SJCRH30 (cell line): ENCODE results near the gene MBD3. TPM values are rescaled to one million over a fixed set of nuclear protein-coding genes. Genes with fewer than 3 reads are reported as not detected.

Experiments used
- DNase-seq, 2 experiments: peaks; one replicate each; pipeline ENCODE4 v3.0.0-alpha.2; 2015 to 2020
- H3K27ac ChIP-seq: fragments of 250-450 bp; sonication (Bioruptor Pico); 2 replicates; pipeline ENCODE4 v1.5.1; 2020; ENCODE audit warnings: mild to moderate bottlenecking, moderate library complexity
- H3K27me3 ChIP-seq: fragments of 250-450 bp; sonication (Bioruptor Pico); 2 replicates; pipeline ENCODE4 v1.5.1; 2020; ENCODE audit warnings: mild to moderate bottlenecking, moderate library complexity
- H3K36me3 ChIP-seq: fragments of 250-450 bp; sonication (Bioruptor Pico); 2 replicates; pipeline ENCODE4 v1.5.1; 2020; ENCODE audit warnings: mild to moderate bottlenecking, moderate library complexity
- H3K4me1 ChIP-seq: fragments of 250-450 bp; sonication (Bioruptor Pico); 2 replicates; pipeline ENCODE4 v1.5.1; 2020; ENCODE audit warnings: mild to moderate bottlenecking, moderate library complexity
- H3K4me3 ChIP-seq: fragments of 250-450 bp; sonication (Bioruptor Pico); 2 replicates; pipeline ENCODE4 v1.5.1; 2020; ENCODE audit warnings: mild to moderate bottlenecking, moderate library complexity
- H3K9me3 ChIP-seq: fragments of 250-450 bp; sonication (Bioruptor Pico); replicated peaks from 2 replicates; pipeline ENCODE4 v1.5.1; 2020; ENCODE audit warnings: mild to moderate bottlenecking, moderate library complexity
- total RNA-seq: library from RNA; depleted of rRNA; stranded (reverse); fragments of >200 nt; shearing (Covaris generic); gene quantifications from 2 replicates; pipeline ENCODE4 v1.2.3, GENCODE V29; 2014

MBD3 gene
- total RNA-seq, 1 experiment from 2014 or later: 99.8 TPM

DNA sequence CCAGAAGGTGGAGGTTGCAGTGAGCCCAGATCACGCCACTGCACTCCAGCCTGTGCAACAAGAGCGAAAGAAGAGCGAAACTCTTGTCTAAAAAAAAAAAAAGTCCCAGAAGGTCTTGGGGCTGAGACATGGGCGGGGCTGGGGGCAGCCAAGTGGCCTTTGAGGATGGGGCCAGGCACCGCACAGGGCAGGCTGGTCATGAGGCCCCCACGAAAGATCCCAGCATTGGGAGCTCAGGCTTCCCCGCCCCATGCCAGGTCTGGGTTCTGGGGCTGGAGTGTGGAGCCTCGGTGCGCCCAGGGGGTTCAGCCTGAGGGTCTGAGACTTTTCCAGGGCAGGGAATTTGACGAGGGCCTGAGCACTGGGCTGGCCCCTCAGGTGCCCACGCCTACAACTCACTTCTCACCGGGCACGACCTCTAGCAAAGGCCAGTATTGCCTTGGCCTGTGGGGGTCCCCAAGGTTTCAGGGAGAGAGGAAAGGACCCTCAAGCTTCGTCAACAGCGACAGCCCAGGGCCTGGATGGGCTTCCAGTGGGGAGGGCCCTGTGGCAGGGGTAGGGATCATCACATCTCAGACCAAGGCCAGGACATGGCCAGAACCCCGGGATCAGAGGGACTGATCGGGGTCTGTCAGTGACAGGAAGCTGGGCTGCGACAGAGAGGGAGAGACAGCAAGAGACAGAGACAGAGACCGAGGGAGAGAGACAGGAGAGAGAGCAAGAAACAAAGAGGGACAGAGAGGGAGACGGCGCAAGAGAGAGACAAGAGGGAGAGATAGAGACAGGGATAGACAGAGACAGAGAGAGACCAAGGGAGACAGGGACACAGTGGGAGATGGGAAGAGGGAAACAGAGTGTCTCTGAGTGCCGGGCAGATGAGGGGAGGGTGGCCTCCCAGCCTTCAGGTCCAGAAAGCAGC lies 17.1 kb downstream of the MBD3 start:
- H3K9me3 ChIP-seq: no peaks in the 10 kb centered on the region
- DNase-seq: no peak

DNA sequence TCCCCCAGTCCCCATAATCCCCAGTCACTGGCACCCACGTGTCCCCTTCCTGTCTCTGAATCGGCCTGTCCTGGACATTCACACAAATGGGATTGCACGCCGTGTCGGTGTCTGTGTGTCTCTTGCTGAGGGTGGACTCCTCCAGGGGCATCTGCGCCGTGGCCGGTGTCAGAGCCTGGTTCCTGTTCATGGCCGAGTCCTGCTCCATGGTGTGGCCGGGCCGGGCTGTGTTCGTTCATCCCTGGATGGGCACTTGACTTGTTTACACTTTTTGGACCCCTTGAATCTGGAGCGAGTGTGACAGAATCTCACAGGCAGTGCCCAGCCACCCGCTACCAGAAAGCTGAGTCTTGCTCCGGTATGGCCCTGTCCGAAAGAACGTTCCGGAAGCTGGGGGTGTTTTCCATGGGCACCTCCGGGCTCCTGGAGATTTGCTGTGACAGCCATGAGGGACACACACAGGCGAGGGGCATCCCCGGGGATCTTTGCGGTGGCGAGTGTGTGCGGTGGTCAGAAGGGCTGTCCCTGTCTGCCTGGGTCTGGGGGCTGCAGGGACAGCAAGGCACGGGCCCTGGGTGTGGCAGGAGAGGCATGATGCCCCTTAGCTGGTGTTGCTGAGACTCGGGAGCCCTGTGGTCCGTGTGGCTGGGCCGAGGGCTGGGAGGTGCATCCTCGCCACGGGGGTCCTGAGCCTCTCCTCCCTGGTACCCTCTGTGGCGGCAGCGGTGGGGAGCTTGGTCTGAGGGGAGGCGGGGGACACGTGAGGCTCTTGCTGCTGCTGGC lies 18.1 kb downstream of the MBD3 start:
- H3K27ac ChIP-seq: no peak overlapping the region
- no peak for DNase-seq
- H3K4me3 ChIP-seq: no peak overlapping the region
- no peaks in the 10 kb centered on the region for H3K4me1 ChIP-seq
- H3K36me3 ChIP-seq: peaks cover 12% of the 10 kb centered on the region
- H3K27me3 ChIP-seq: no peaks in the 10 kb centered on the region
- H3K9me3 ChIP-seq: no peaks in the 10 kb centered on the region

More for the DNA sequence above, 17.1 kb downstream of the MBD3 start:
- Histone ChIP-seq H3K36me3 (peaks cover 22% of the 10 kb centered on the region), H3K4me1 (no peaks in the 10 kb centered on the region), H3K27ac (no peak overlapping the region), H3K4me3 (no peak overlapping the region), H3K27me3 (no peaks in the 10 kb centered on the region)

DNA sequence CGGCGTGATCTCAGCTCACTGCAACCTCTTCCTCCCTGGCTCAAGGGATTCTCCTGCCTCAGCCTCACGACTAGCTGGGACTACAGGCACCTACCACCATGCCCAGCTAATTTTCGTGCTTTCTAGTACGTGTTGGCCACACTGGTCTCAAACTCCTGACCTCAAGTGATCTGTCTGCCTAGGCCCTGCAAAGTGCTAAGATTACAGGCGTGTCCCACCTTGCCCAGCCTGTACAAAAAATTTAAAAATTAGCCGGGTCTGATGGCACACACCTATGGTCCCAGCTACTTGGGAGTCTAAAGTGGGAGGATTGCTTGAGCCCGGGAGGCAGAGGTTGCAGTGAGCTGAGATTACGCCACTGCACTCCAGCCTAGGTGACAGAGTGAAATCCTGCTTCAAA lies 19.9 kb downstream of the MBD3 start:
- Histone ChIP-seq H3K27me3 (no peaks in the 10 kb centered on the region), H3K27ac (no peak overlapping the region), H3K36me3 (peaks cover 12% of the 10 kb centered on the region; the same call in 1 of the 2 replicates), H3K9me3 (no peaks in the 10 kb centered on the region), H3K4me1 (peaks cover 3% of the 10 kb centered on the region), H3K4me3 (no peak overlapping the region)
- DNase-seq: no peak

DNA sequence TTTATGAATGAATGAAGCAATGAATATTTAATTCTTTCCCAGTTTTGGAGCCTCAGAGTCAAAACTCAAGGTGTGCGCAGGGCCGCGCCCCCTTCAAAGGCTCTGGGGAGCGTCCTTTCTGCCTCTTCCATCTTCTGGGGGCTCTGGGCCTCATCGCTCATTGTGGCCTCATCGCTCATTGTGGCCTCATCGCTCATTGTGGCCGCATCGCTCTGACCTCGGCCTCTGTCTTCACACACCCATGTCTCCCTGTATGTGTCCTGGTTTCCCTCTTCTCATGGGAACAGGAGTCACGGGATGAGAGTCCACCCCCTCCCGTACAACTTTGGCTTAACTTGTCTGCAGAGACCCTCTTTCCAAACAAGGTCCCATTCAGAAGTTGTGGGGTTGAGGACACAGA lies 21.3 kb downstream of the MBD3 start:
- no peak for DNase-seq

DNA sequence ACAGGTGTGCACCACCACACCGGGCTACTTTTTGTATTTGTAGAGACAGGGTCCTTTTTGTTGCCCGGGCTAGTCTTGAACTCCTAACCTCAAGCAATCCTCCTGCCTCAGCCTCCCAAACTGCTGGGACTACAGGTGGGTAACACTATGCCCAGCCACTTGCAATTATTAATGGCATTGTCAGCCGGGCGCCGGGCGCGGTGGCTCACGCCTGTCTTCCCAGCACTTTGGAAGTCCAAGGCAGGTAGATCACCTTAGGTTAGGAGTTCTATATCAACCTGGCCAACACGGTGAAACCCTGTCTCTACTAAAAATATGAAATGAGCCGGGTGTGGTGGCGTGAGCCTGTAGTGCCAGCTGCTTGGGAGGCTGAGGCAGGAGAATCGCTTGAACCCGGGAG lies 21.8 kb downstream of the MBD3 start:
- no peak overlapping the region for H3K27ac ChIP-seq
- H3K4me1 ChIP-seq: peaks cover 3% of the 10 kb centered on the region
- no peak overlapping the region for H3K4me3 ChIP-seq
- no peaks in the 10 kb centered on the region for H3K9me3 ChIP-seq
- no peaks in the 10 kb centered on the region for H3K36me3 ChIP-seq
- no peaks in the 10 kb centered on the region for H3K27me3 ChIP-seq
- no peak for DNase-seq

More for the DNA sequence above, 21.3 kb downstream of the MBD3 start:
- H3K27me3 ChIP-seq: no peaks in the 10 kb centered on the region
- no peaks in the 10 kb centered on the region for H3K9me3 ChIP-seq
- no peak overlapping the region for H3K27ac ChIP-seq
- no peak overlapping the region for H3K4me3 ChIP-seq
- H3K36me3 ChIP-seq: no peaks in the 10 kb centered on the region
- peaks cover 3% of the 10 kb centered on the region for H3K4me1 ChIP-seq

DNA sequence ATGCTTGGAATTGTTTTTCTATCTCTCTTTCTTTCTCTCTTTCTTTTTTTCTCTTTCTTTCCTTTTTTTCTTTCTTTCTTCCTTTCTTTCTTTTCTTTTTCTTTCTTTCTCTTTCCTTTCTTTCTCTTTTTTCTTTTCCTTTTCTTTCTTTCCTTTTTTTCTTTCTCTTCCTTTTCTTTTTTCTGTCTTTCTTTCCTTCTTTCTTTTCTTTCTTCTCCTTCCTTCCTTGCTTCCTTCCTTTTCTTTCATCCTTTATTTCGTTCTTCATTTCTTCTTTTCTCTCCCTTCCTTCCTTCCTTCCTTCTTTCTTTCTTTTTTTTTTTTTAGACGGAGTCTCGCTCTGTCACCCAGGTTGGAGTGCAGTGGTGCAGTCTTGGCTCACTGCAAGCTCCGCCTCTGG lies 22.7 kb downstream of the MBD3 start:
- Histone ChIP-seq H3K4me1 (peaks cover 3% of the 10 kb centered on the region), H3K4me3 (no peak overlapping the region), H3K27me3 (no peaks in the 10 kb centered on the region), H3K36me3 (0 out of 2 replicates have a peak, but pooled peaks cover 3% of the 10 kb centered on the region), H3K27ac (no peak overlapping the region), H3K9me3 (no peaks in the 10 kb centered on the region)
- DNase-seq: no peak

DNA sequence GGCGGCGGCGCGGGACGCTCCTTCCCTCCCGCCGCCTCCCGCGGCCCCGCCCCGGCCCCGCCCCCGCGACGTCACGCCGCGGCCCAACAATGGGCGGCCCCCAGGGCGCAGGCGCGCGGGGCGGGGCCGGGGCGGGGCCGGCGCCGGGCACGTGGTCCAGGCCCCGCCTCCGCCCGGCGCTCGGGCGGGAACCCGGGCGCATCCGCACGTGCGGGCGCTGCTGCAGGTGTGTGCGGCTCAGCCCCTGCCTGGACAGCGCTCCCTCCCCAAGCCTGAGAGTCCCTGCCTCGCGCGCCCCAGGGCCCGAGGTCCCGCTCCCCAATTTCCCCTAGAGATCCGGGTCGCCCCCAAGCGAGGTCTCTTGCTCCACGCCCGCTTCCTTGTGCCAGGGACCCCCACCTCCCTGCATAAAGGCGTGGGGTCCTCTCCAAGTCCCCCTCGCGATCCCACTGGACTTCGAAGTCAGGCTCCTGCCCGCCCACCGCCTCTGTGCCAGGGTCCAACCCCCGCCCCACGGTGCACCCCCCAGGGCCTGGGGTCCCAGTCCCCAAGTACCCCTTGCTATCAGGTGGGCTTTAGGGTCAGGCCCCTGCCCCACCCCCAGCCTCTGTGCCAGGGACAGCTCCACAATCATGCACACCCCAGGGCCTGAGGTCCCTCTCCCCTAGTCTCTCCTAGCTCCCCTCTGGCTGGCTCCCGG lies 24.2 kb downstream of the MBD3 start, which contains the start of gene MEX3D:
MEX3D (minus strand) TSS at position 6 of the 700 bp plus-strand sequence. CDS start 267 bp downstream, outside the sequence.
- peak; percentile 67 to 82 for DNase-seq
- H3K27ac ChIP-seq: peak within 1 kb of the TSS; percentile 88; the same call in 1 of the 2 replicates
- H3K9me3 ChIP-seq: no peaks in the 10 kb centered on the region
- H3K36me3 ChIP-seq: 0 out of 2 replicates have a peak, but pooled peaks cover 5% of the 10 kb centered on the region
- H3K4me3 ChIP-seq: peak within 1 kb of the TSS; percentile 86
- H3K27me3 ChIP-seq: no peaks in the 10 kb centered on the region
- H3K4me1 ChIP-seq: peaks cover 3% of the 10 kb centered on the region

DNA sequence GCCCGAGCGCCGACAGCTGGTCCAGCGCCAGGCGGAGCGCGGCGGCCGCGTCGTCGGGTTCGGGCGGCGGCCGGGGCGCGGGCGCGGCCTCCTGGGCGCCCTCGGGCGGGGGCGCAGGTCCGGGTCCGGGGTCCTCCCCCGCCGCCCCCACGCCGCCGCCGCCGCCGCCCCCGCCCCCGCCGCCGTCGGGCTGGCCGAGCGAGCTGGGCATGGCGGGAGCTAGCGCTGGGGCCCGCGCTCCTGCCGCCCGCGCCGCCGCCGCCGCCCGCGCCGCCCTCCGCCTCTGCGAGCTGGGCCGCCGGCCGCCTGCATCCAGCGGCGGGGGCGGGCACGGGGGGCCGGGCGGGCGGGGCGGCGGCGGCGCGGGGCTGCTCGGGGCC lies 24.8 kb downstream of the MBD3 start:
- Histone ChIP-seq H3K4me3 (no peak overlapping the region), H3K36me3 (0 out of 2 replicates have a peak, but pooled peaks cover 5% of the 10 kb centered on the region), H3K9me3 (no peaks in the 10 kb centered on the region), H3K27me3 (no peaks in the 10 kb centered on the region), H3K27ac (no peak overlapping the region), H3K4me1 (peaks cover 3% of the 10 kb centered on the region)
- no peak for DNase-seq

DNA sequence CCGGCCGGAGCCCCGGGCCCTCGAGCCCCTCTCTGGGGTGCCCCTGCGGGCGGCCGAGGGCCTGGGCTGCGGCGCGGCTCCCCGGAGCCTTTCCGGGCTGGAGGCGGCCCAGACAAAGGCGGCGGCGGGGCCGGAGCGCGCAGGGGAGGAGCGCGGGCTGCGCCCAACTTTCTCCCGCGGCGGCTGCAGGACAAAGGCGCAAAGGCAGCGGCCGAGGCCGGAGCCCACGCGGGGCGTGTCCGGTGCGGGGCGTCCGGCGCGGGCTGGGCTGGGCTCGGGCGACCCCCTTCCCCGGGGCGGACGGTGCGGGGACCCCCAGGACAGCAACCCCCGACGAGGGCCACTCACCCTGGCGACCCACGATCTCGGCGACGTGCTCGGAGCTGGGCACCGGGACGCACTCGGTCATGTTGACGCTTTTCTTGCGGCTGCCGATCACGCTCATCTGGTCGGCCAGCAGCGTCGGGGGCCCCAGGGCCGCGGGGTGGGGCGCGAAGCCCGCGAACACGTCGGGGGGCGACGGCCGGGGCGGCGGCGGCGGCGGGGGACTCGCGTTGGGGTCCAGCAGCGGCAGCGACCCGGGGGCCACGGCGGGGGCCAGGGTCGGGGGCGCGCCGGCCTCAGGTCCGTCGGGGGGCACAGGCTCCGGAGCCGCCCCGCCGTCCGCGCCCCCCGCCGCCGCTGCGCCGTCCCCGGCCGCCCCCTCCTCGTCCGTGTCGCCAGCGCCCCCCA lies 25.4 kb downstream of the MBD3 start:
- Histone ChIP-seq H3K9me3 (no peaks in the 10 kb centered on the region), H3K4me3 (peak overlapping the region; percentile 86), H3K27ac (peak overlapping the region; percentile 88; the same call in 1 of the 2 replicates), H3K36me3 (peaks cover 9% of the 10 kb centered on the region; the same call in 1 of the 2 replicates), H3K27me3 (no peaks in the 10 kb centered on the region), H3K4me1 (peaks cover 3% of the 10 kb centered on the region)
- no peak for DNase-seq

DNA sequence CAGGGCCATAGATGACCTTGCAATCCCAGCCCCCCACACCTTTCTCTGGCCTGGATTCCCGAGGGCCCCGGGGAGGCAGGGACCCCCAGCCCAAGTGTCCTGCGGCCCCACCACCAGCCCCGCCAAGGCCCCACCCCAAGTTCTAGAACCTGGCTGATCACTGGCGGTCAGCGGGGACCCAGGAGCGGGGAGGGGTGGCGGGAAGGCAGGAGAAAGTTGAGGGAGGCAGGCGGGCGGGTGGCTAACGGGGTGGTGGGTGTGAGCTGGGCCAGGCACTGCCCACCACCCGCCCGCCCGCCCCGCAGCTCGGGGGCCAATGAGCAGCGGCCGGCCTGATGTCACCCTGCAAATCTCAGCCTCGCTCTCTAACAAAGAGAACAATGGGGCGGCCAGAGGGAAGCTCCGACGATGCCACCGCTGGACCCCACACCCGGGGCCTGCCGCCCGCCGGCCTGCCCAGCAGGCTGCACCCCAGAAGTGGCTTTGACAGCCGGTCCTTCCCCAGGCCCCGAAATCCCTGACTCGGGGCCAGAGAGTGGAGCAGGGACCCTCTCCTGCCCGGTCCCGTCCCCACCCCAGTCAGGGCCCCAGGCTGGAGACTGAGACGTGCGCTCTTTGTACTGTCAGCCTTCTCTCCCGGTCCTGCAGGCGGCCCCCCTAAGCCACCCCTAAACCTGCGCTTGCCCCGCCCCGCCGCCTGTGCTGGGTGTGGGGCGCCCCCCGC lies 26.1 kb downstream of the MBD3 start:
- no peaks in the 10 kb centered on the region for H3K9me3 ChIP-seq
- H3K36me3 ChIP-seq: peaks cover 10% of the 10 kb centered on the region; the same call in 1 of the 2 replicates
- no peaks in the 10 kb centered on the region for H3K27me3 ChIP-seq
- peak overlapping the region; percentile 88 for H3K27ac ChIP-seq
- peak; percentile 81 to 82 for DNase-seq
- H3K4me1 ChIP-seq: peaks cover 3% of the 10 kb centered on the region
- peak overlapping the region; percentile 86 for H3K4me3 ChIP-seq

DNA sequence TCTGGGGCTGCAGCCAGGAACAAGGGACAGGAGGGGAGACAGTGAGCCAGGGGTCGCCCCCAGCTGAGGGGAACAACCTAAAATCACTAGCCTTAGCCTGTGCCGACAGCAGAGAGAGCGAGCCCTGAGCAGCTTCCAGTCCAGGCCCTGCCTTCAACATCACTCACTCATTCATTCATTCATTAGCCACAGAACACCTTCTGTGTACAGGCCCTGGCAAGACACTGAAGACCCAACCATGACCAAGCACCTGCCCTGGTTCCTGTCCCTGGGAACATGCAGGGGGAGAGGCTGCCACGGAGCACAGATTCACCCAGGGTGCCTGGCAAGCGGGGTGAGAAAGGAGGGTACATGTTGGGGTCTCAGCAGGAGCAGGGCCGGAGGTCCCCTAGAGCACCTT lies 29.4 kb downstream of the MBD3 start:
- H3K27me3 ChIP-seq: no peaks in the 10 kb centered on the region
- no peaks in the 10 kb centered on the region; the same call in 1 of the 2 replicates for H3K4me1 ChIP-seq
- peaks cover 10% of the 10 kb centered on the region; the same call in 1 of the 2 replicates for H3K36me3 ChIP-seq
- H3K27ac ChIP-seq: no peak overlapping the region
- no peak overlapping the region for H3K4me3 ChIP-seq
- no peak for DNase-seq
- no peaks in the 10 kb centered on the region for H3K9me3 ChIP-seq

DNA sequence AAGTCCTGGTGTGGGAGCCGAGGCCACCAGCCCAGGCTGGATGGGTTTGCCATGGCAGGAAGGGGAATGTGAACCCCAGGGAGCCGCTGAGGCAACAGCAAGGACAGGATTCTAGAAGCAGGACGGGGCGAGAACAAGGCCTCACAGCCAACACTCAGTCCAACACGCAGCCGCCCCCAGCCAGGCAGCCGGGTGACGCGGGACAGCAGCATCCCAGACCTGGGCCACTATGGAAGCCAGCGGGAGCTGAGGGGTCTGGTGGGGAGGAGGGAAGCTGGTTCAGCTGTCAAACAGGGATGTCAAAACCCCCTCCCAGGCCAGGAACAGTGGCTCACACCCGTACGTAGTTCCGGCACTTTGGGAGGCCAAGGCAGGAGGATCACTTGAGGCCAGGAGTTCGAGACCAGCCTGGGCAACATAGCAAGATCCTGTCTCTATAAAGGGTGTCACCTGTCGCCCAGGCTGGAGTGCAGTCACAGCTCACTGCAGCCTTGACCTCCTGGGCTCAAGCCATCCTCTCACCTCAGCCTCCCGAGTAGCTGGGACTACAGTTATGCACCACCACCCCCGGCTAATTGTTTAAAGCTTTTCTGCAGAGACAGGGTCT lies 31.3 kb downstream of the MBD3 start:
- no peaks in the 10 kb centered on the region for H3K9me3 ChIP-seq
- no peaks in the 10 kb centered on the region; the same call in 1 of the 2 replicates for H3K4me1 ChIP-seq
- H3K27me3 ChIP-seq: no peaks in the 10 kb centered on the region
- DNase-seq: no peak
- H3K27ac ChIP-seq: no peak overlapping the region
- no peak overlapping the region for H3K4me3 ChIP-seq
- H3K36me3 ChIP-seq: peaks cover 18% of the 10 kb centered on the region

DNA sequence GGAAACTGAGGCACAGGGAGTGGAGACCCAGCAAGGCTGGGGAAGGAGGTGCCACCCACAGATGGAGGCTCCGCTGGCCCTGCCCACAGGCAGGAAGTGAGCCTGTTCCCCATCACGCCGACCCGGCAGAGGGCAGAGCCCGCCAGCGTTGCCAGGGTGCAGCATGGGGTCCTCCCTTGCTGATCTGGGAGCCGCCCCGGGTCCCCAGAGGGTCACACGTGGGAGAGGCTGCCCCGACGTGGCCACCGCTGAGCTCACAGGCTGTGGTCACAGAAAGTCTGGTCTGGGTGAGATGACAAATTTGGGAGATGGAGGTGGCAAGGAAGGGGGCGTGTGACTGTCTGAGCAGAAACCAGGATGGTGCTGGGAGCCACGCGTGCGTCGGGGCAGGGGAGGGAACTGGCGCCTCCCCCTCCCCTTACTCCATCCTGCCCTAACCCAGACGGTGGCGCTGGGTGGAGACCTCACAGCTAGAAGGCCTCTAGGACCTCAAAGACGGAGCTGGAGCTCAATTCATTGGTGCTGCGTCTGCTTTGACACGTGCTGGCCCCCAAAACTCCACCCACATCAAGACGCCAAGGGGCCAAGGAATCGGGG lies 32.3 kb downstream of the MBD3 start:
- no peaks in the 10 kb centered on the region for H3K4me1 ChIP-seq
- H3K27ac ChIP-seq: no peak overlapping the region
- no peak overlapping the region for H3K4me3 ChIP-seq
- peaks cover 18% of the 10 kb centered on the region for H3K36me3 ChIP-seq
- H3K27me3 ChIP-seq: no peaks in the 10 kb centered on the region
- no peak for DNase-seq
- H3K9me3 ChIP-seq: no peaks in the 10 kb centered on the region
